BJ (cell line): ENCODE measurements around the gene NACC1. TPM values are rescaled to one million over a fixed set of nuclear protein-coding genes. Genes with fewer than 3 reads are reported as not detected.
A peak's percentile ranks its signal among the peaks of the same experiment; 100 is the strongest.

Source experiments
- CTCF ChIA-PET: fragments of 350-600 bp; formaldehyde crosslinking; extraction: SDS; loops from one replicate; lab custom pipeline; 2021; ENCODE audit warnings: antibody characterized with exemption, inconsistent platforms; lab: Yijun Ruan, JAX
- POLR2A ChIA-PET: fragments of 300-600 bp; sonication (Branson Sonifier 250); formaldehyde crosslinking; extraction: SDS; loops from one replicate; lab custom pipeline; 2021; ENCODE audit warnings: antibody characterized with exemption; lab: Charles Lee
- DNase-seq: peaks from one replicate; pipeline ENCODE4 v3.0.0-alpha.2; 2011; ENCODE audit warnings: low read depth
- H3K27me3 ChIP-seq: 2 replicates; pipeline ENCODE4 v1.6.0; 2011; ENCODE audit warnings: low read length; ENCODE audit not compliant: control insufficient read depth, insufficient read depth
- H3K36me3 ChIP-seq: 2 replicates; pipeline ENCODE4 v1.5.1; 2011; ENCODE audit warnings: low read length; ENCODE audit not compliant: control insufficient read depth, insufficient read depth
- H3K4me3 ChIP-seq: 2 replicates; pipeline ENCODE4 v1.5.1; 2011; ENCODE audit warnings: low read depth, mild to moderate bottlenecking, control low read depth, low read length
- polyA plus RNA-seq: library from polyadenylated mRNA; depleted of rRNA; stranded (reverse); fragments of >200 nt; gene quantifications from 2 replicates; pipeline ENCODE4 v1.2.3, GENCODE V29; 2011
- TF ChIP-seq, protein P1 (sequence below): IDR thresholded peaks from 2 replicates; pipeline ENCODE4 v1.5.1; 2011; ENCODE audit warnings: low read depth, mild to moderate bottlenecking, control low read depth, inconsistent platforms, low read length, moderate library complexity; ENCODE audit not compliant: insufficient read depth

The NACC1 gene
- polyA plus RNA-seq, 1 experiment = 98.7 TPM

GRCh38 chr19:13077240-13077639, 40.8 kb upstream of the NACC1 start:
- ChIA-PET POLR2A (no interaction called here), CTCF (interaction anchor here (0.8 to 5.4 kb wide), 6 partner anchors 17 to 100 kb away, joined by 3 to 37 read pairs (median 5); no protein-coding TSS in a partner anchor)
- no peaks in the 10 kb centered on the region for H3K27me3 ChIP-seq
- H3K36me3 ChIP-seq = peaks cover 41% of the 10 kb centered on the region
- no peak for DNase-seq
- H3K4me3 ChIP-seq = no peak overlapping the region
- TF ChIP-seq, protein P1, sequence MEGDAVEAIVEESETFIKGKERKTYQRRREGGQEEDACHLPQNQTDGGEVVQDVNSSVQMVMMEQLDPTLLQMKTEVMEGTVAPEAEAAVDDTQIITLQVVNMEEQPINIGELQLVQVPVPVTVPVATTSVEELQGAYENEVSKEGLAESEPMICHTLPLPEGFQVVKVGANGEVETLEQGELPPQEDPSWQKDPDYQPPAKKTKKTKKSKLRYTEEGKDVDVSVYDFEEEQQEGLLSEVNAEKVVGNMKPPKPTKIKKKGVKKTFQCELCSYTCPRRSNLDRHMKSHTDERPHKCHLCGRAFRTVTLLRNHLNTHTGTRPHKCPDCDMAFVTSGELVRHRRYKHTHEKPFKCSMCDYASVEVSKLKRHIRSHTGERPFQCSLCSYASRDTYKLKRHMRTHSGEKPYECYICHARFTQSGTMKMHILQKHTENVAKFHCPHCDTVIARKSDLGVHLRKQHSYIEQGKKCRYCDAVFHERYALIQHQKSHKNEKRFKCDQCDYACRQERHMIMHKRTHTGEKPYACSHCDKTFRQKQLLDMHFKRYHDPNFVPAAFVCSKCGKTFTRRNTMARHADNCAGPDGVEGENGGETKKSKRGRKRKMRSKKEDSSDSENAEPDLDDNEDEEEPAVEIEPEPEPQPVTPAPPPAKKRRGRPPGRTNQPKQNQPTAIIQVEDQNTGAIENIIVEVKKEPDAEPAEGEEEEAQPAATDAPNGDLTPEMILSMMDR = no peak

GRCh38 chr19:13078381-13078780, 39.7 kb upstream of the NACC1 start:
- Histone ChIP-seq H3K4me3 (no peak overlapping the region), H3K27me3 (no peaks in the 10 kb centered on the region), H3K36me3 (peaks cover 41% of the 10 kb centered on the region)
- DNase-seq = no peak
- POLR2A ChIA-PET = interaction anchor here (0.6 kb wide), 1 partner anchor 24 kb away, joined by 3 read pairs; no protein-coding TSS in a partner anchor
- TF ChIP-seq, protein P1 = no peak
- CTCF ChIA-PET = interaction anchor here (0.6 to 5.4 kb wide), 8 partner anchors 10 to 113 kb away, joined by 3 to 37 read pairs (median 5); no protein-coding TSS in a partner anchor

DNA sequence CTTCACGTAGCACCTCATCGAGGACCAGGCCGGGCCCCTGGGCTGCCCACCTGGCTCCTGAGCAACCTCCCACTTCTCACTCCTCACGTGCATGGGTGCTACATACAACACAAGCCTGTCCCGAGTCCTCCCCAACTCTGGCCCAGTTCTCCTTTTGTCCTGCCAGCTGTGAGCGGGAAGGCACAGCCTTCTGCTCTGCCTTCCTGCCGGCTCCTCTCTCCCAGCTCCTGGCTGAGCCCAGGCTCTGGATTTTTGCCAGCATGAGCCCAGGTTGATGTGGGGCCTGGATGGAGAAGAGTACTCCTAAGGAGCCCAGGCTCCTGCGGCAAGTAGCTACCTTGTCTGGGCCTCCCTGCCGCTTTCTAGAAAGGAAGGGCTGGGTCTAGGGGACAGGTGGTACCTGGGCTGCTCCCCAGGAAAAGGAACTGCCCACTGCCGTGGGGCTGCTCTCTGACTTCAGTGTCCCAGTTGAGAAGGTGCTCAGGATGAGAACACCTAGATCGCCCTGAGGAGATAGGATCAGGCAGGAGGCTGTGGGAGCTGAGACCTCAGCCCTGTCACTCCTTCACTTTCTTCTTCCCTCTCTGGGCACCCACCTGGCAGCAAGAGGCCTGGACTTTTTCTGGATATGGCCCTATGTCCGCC, 39.0 kb upstream of the NACC1 start:
- no peaks in the 10 kb centered on the region for H3K27me3 ChIP-seq
- H3K36me3 ChIP-seq = peaks cover 42% of the 10 kb centered on the region
- ChIA-PET POLR2A (interaction anchor here (0.6 kb wide), 1 partner anchor 24 kb away, joined by 3 read pairs; no protein-coding TSS in a partner anchor), CTCF (interaction anchor here (0.6 to 5.4 kb wide), 10 partner anchors 11 to 114 kb away, joined by 3 to 37 read pairs (median 5); no protein-coding TSS in a partner anchor)
- no peak for DNase-seq
- H3K4me3 ChIP-seq = no peak overlapping the region
- TF ChIP-seq, protein P1 = no peak

DNA sequence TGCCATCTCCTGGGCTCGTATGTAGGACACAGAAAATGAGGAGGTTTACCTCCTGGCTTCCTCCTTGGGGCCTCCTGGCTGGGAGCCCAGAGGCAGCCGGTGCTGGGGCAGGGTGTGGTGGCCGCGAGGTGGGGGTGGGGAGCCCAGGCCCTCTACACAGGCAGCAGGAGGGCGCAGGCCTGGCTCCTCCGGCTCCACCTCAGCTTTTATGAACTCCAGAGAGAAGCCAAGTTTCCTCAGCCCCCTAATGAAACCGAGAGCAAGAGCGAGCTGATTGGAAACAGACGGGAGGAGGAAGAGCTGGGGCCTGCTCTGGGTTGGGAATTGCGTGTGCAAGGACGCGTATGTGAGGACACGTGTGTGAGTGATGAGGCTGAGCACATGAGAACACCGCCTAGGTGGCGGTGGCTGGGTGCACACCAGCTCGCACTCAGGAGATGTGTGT, 38.5 kb upstream of the NACC1 start:
- DNase-seq = peak; percentile 70
- H3K27me3 ChIP-seq = no peaks in the 10 kb centered on the region
- TF ChIP-seq, protein P1 = peak; percentile 23; the same call in 1 of the 2 replicates
- H3K4me3 ChIP-seq = no peak overlapping the region
- POLR2A ChIA-PET = no interaction called here
- CTCF ChIA-PET = interaction anchor here (0.8 to 5.4 kb wide), 11 partner anchors 11 to 114 kb away, joined by 3 to 37 read pairs (median 4); no protein-coding TSS in a partner anchor
- H3K36me3 ChIP-seq = peaks cover 42% of the 10 kb centered on the region
